GM13977 (cell line): ENCODE data around the gene CTCFL.

ENCODE experiments used
- DNase-seq: peaks from one replicate; pipeline ENCODE4 v3.0.0; 2012; ENCODE audit warnings: low spot score
- in situ Hi-C: fragments of 300-500 bp; cut with MboI; formaldehyde crosslinking; loops from one replicate; pipeline ENCODE4 v1.12.0; 2022; ENCODE audit warnings: low sequenced_read_pairs, low pct_unique_long_range_greater_than_20kb, mixed read lengths, inconsistent platforms; ENCODE audit not compliant: unreplicated experiment
- TF ChIP-seq, protein P1 (sequence below): IDR thresholded peaks from 2 replicates; pipeline ENCODE4 v1.5.1; 2012; ENCODE audit warnings: mild to moderate bottlenecking, control low read depth; ENCODE audit not compliant: insufficient read depth; ENCODE audit errors: extremely low read depth, missing control alignments

The CTCFL gene

DNA sequence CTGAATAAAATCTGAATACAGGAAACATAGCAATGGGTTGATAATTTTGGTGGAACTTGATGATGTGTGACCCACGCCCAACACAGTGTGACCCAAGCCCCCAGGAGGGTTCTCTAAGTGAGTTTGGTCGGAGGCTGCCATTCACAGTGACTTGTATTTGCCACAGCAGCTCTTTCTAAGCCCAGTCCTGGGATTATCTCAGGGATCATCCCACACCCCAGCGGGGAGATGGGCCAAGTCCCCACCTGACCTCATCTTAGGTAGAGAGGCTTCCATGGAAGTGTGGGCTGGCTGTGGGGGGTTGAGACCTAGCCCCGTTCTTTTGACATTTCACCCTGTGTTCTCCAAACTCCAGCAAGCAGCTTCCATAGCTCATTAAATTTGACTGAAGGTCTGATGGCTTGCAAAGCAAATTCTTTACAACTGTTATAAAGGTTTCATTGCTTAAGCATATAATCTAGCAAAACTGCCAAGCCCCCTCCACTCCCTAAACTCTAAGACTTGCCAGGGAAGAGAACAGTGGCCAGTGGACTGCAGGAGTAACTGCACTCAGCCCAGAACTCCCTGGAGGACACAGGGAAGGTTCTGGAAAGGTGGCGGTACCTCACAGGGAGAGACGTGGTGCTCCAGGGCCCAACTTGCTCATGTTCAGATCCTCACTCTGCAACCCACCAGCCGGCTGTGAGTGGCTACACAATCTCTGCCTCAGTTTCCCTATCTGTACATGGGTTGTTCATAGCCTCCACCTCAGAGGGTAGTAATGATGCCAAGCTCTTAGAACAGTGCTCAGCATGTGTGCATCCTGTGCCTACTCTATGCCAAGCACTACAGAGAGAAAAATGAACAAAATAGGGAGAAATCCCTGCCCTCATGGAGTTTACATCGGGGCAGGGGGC is 35.0 kb upstream of the CTCFL start:
- DNase-seq: no peak
- in situ Hi-C loops: no loop called here
- TF ChIP-seq, protein P1, sequence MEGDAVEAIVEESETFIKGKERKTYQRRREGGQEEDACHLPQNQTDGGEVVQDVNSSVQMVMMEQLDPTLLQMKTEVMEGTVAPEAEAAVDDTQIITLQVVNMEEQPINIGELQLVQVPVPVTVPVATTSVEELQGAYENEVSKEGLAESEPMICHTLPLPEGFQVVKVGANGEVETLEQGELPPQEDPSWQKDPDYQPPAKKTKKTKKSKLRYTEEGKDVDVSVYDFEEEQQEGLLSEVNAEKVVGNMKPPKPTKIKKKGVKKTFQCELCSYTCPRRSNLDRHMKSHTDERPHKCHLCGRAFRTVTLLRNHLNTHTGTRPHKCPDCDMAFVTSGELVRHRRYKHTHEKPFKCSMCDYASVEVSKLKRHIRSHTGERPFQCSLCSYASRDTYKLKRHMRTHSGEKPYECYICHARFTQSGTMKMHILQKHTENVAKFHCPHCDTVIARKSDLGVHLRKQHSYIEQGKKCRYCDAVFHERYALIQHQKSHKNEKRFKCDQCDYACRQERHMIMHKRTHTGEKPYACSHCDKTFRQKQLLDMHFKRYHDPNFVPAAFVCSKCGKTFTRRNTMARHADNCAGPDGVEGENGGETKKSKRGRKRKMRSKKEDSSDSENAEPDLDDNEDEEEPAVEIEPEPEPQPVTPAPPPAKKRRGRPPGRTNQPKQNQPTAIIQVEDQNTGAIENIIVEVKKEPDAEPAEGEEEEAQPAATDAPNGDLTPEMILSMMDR: no peak

DNA sequence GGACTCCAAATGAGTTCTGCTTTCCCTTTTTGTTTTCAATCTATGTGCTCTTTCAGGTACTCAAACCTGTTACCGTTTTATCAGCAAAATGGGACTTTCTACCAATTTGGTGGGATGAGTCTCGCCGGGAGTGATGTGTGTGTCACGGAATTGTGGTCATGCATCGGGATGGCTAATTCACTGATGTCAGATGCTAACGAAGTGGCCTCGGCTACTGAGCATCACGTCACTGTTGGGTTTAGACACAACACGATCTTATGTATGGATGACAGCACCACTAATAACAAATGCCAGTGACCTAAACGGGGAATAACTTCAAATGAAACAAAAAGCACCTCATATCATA is 34.3 kb upstream of the CTCFL start:
- in situ Hi-C loops: no loop called here
- TF ChIP-seq, protein P1: no peak

DNA sequence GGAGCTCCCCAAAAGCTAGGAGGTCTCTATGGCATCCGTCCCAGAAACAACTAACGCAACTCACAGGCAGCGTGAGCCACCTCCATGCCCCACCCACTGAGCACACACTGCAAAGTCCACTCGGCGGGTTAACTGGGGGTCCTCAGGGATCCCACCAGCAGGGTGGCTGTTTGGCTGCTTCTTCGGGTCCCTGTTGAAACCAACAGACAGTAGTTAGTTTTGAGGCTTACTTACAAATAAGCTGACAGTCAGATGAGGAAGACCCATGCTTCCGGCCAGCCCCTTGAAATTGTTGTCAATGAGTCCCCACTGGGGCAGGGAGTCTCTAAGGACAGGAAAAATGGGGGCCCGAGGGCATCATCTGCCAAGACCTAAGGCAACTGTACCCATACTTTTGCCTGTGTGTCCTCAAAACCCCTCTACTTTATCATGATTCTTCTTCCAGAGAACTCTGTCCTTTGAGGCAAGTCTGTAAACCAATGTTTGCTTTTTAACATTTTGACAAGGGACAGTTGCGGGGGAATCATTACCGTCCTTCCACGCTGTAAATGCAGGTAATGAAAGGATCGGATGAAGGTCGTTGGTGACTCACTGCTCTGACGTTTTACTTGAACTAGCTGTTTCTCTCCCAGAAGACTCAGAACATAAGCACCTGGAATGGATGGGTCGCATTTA is 33.8 kb upstream of the CTCFL start:
- TF ChIP-seq, protein P1: no peak
- no peak for DNase-seq
- in situ Hi-C loops: no loop called here

More for the DNA sequence above, 34.3 kb upstream of the CTCFL start:
- DNase-seq: no peak

DNA sequence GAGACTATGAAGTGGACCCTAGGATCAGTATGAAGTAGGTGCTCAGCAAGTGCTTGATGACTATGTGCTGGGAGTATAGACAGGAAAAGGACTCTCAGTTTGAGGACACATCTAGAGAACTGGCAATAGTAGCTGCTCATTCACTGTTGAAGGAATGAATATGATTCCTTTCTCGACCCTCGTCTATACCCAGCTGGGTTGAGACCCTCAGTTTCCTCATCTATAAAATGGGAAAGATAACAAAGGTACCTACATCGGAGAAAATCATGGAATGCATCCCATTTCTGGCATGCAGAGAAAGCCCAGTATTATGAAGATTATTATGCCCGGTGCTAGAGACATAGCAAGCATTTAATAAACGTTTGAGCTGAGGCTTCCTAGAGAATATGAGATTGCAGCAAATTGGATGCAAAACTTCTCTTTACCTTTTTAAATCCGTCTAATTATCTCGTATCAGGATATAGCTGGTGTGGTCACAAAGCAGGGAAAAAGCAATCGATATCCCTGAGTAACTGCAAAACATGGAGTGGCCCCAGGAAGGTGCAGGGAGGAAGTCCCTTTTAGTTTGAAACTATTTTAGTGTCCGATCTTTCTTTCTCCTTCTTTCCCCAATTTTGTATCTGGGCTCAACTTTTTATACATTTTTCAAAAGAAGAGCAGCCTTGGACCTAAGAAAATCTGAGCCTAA is 33.1 kb upstream of the CTCFL start:
- no peak for DNase-seq
- TF ChIP-seq, protein P1: no peak
- in situ Hi-C loops: no loop called here

DNA sequence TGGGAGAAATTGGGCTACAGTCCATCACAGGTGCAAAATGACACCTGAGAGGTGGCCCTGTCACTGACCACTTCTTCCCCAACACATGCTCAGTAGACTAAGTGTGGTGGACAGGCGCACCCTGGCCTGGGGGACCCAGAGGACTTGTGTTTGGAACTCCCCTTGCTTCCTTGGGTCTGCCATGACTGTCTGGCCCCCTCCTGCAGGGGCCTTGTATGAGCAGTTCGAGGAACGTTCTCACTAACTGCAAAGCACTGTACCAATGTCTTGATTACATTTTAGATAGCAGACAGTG is 32.0 kb upstream of the CTCFL start:
- in situ Hi-C loops: no loop called here
- no peak for DNase-seq
- TF ChIP-seq, protein P1: no peak

DNA sequence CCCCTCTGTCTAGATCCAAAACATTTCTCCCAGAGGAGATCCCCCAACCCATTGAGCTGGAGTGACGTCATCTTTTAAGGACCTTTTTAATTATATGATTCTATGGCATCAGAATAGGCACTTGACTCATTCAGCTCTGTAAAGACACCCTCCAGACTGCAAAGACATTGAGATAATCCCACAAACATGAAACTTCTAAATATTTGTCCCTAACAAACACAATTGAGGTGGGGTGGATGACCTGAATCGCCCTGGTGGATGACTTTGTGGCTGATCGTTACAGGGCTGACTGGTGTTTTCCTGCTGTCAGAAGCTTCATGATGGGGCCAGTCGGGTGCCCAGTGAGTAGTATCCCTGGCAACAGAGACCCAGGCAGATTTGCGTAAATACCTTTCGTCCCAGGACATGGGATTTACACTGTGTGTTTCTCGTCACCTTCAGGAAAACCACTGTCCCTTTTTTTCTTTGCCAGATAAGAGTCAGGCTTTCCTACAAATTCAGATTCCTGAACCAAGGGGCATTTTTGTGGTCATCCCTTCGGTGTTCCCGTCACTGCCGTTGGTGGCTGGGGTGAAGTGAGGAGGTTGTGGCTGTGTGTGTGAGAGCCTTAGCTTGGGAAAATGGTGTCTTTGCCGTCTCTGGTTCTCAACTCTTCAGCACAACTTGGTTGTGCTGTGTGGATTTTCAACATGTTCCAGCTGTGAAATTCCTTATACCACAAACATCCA is 30.7 kb upstream of the CTCFL start:
- in situ Hi-C loops: no loop called here

More for the DNA sequence above, 30.7 kb upstream of the CTCFL start:
- no peak for DNase-seq
- TF ChIP-seq, protein P1: no peak
